ENCODE measurements around the gene TBC1D3I. TPM values are rescaled to one million over a fixed set of nuclear protein-coding genes. Genes with fewer than 3 reads are reported as not detected.
"Not testable (repeated sequence)": the region's sequence is repeated elsewhere in the genome, so short reads cannot be mapped to it uniquely, and the experiment has no call there.

TBC1D3I gene
- total RNA-seq, 1 donor from 2014 or later = 0.80 TPM

DNA sequence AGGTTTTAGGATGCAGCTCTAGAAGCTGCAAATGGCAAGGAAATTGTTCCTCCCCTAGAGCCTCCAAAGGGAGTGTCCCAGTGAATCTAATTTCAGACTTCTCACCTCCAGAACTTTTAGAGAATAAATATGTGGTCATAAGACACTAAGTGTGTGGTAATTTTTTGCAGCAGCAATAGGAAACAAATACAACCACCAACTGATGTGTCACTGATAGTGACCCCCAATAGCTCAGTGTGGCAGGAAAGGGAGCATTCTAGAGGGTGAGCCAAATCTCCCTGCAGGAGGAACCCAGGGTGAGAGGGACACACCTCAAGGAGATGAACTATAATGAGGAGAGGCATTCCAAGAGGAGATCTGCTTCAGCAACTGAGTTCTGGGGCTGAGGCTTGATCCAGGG is 49.5 kb downstream of the TBC1D3I start:
- no peaks in the 10 kb centered on the region for H3K36me3 Mint-ChIP-seq
- H3K4me1 Mint-ChIP-seq = no peaks in the 10 kb centered on the region
- H3K4me3 Mint-ChIP-seq = no peak overlapping the region
- H3K27ac Mint-ChIP-seq = no peak overlapping the region
- H3K27me3 Mint-ChIP-seq (ENCODE audit: low read depth) = peaks cover 67% of the 10 kb centered on the region
- TF ChIP-seq, protein P1, sequence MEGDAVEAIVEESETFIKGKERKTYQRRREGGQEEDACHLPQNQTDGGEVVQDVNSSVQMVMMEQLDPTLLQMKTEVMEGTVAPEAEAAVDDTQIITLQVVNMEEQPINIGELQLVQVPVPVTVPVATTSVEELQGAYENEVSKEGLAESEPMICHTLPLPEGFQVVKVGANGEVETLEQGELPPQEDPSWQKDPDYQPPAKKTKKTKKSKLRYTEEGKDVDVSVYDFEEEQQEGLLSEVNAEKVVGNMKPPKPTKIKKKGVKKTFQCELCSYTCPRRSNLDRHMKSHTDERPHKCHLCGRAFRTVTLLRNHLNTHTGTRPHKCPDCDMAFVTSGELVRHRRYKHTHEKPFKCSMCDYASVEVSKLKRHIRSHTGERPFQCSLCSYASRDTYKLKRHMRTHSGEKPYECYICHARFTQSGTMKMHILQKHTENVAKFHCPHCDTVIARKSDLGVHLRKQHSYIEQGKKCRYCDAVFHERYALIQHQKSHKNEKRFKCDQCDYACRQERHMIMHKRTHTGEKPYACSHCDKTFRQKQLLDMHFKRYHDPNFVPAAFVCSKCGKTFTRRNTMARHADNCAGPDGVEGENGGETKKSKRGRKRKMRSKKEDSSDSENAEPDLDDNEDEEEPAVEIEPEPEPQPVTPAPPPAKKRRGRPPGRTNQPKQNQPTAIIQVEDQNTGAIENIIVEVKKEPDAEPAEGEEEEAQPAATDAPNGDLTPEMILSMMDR (IDR thresholded peaks at IDR 0.05; ENCODE audit: unreplicated experiment) = no peak
- no peak for DNase-seq (ENCODE audit: low spot score in 2 of 2, unreplicated experiment in 2 of 2)
- H3K9me3 Mint-ChIP-seq = peaks cover 19% of the 10 kb centered on the region

DNA sequence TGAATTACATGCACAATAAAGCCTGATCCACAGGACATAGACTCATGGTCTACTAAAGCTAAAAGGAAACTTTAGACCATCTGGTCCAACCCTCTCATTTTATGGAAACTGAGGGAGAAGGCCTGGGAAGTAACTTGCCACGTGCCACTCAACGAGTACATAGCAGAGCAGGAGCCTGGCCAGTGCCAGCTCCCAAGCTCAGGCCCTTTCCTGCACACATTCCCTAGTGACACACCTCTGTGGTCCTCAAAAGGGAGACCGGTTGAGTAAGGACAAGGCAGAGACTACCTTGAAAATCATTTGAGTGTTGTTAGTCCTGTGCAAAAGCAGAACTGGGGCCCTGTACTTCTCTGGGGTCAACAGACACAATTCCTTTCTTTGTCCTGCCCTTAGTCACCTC is 50.7 kb downstream of the TBC1D3I start:
- TF ChIP-seq, protein P1 (IDR thresholded peaks at IDR 0.05; ENCODE audit: unreplicated experiment) = no peak
- Mint-ChIP-seq H3K27me3 (ENCODE audit: low read depth) (peaks cover 67% of the 10 kb centered on the region), H3K9me3 (peaks cover 12% of the 10 kb centered on the region), H3K4me3 (no peak overlapping the region), H3K36me3 (no peaks in the 10 kb centered on the region), H3K4me1 (no peaks in the 10 kb centered on the region), H3K27ac (no peak overlapping the region)
- no peak for DNase-seq (ENCODE audit: low spot score in 2 of 2, unreplicated experiment in 2 of 2)

DNA sequence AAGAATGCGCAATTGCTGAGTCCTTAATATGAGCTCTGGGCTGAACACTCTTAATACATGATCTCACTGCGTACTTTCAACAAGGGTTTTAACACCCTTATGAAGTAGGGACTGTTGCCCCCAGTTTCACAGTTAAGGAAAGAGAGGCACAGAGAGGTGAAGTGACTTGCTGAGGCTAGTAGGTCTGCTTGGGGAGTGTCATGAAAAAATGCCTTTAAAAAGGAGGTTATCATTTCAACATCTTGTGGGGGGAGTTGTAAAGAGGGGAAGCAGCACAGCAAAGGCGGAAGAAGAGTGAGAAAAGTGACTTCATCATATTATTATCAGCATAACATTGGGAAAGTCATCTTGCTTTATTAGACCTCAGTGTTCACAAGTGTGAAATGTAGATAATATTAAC is 51.4 kb downstream of the TBC1D3I start:
- Mint-ChIP-seq H3K4me1 (no peaks in the 10 kb centered on the region), H3K27me3 (ENCODE audit: low read depth) (peaks cover 63% of the 10 kb centered on the region), H3K36me3 (no peaks in the 10 kb centered on the region), H3K9me3 (peaks cover 5% of the 10 kb centered on the region), H3K4me3 (no peak overlapping the region), H3K27ac (no peak overlapping the region)
- DNase-seq (ENCODE audit: low spot score in 2 of 2, unreplicated experiment in 2 of 2) = no peak
- TF ChIP-seq, protein P1 (IDR thresholded peaks at IDR 0.05; ENCODE audit: unreplicated experiment) = no peak

DNA sequence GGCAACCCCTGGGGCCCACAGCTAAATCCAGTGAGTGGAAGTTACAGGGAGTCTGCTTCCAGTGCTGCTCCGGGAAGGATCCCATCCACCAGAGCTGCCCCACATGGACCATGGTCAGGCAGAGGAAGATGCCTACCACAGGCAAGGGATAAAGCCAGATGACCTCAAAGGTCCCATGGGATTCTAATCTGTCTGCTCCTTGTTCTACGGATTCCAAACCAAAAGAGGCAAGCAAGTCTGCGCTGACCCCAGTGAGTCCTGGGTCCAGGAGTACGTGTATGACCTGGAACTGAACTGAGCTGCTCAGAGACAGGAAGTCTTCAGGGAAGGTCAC is 52.1 kb downstream of the TBC1D3I start:
- Mint-ChIP-seq H3K27me3 (ENCODE audit: low read depth) (peaks cover 62% of the 10 kb centered on the region), H3K36me3 (no peaks in the 10 kb centered on the region), H3K4me3 (no peak overlapping the region), H3K9me3 (no peaks in the 10 kb centered on the region), H3K4me1 (no peaks in the 10 kb centered on the region), H3K27ac (no peak overlapping the region)
- DNase-seq (ENCODE audit: low spot score in 2 of 2, unreplicated experiment in 2 of 2) = no peak
- TF ChIP-seq, protein P1 (IDR thresholded peaks at IDR 0.05; ENCODE audit: unreplicated experiment) = no peak

DNA sequence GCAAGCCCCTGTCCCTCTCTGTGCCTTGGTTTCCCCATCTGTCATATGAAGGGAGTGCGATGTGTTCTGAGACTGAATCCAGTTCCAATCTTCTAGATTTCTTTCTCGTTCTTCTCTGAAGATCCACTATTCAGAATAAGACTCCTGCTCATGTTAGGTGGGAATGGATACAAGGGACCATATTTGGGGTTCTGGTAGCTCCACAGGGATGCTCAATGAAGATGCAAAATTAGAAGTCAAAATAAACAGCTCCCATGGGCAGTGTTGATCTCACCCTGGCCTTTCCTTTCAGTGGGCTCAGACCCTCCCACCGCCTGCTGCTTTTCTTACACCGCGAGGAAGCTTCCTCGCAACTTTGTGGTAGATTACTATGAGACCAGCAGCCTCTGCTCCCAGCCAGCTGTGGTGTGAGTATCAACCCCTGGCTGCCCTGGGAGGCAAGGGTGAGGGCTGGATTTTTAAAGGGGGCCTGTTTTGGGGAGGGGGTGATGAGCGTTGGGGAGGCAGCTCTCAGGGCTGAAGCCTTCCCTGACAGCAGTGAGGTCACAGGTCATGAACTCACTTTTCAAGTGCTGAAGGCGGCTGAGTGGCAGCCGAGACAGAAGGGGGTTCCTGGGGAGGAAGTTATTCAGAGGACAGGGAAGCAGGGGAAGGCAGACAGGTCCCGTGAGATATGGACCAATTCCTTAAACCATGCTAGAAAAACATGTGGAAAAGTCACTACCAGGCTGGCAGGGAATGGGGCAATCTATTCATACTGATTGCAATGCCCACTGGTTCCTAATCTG is 52.7 kb downstream of the TBC1D3I start:
- H3K36me3 Mint-ChIP-seq; DNase-seq (ENCODE audit: low spot score in 2 of 2, unreplicated experiment in 2 of 2); H3K4me1 Mint-ChIP-seq; H3K27ac Mint-ChIP-seq; H3K9me3 Mint-ChIP-seq; H3K4me3 Mint-ChIP-seq: not testable (repeated sequence)
- peaks cover 65% of the 10 kb centered on the region for H3K27me3 Mint-ChIP-seq (ENCODE audit: low read depth)

DNA sequence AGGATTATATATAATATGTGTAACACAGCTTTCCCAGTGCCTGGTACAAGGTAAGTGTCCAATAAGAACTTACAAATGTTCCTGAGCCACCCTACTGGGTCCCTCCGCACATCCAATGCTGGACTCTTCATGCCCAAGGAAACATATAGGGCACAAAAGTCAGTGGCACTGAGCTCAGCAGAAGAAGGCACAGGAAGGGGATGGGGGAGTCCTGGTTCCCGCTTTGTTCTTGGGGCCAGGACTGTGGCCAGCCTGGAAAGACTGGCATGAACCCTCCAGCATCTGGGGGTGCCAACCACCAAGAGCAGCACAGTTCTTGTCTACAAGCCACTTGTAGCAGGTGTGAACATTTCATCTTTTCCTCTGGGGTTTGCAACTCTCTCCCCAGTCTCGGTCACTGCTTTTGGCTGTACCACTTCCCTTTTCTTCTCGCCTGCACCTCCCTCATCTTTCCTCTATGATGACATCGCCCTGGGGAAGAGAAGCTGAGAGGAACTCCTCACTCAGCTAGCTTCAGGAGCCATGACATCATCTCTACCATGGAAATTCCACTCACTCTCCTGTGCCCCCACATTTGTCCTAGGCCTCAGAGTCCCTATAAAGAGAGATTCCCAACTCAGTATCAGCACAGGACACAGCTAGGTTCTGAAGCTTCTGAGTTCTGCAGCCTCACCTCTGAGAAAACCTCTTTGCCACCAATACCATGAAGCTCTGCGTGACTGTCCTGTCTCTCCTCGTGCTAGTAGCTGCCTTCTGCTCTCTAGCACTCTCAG is 53.7 kb downstream of the TBC1D3I start, which contains the start of gene CCL4L2:
Gene CCL4L2 (plus strand): TSS at position 625 of the 773 bp plus-strand sequence.
- H3K4me3 Mint-ChIP-seq; H3K4me1 Mint-ChIP-seq; H3K27ac Mint-ChIP-seq; H3K9me3 Mint-ChIP-seq; H3K36me3 Mint-ChIP-seq; DNase-seq (ENCODE audit: low spot score in 2 of 2, unreplicated experiment in 2 of 2): not testable (repeated sequence)
- H3K27me3 Mint-ChIP-seq (ENCODE audit: low read depth) = peaks cover 63% of the 10 kb centered on the region

All from mesothelial cell of epicardium (in vitro differentiated cells).